Spleen (tissue), 11 donors: ENCODE results near the gene IL25. TPM values are rescaled to one million over a fixed set of nuclear protein-coding genes. Genes with fewer than 3 reads are reported as not detected.

Experiments
- DNase-seq: peaks from one replicate; pipeline ENCODE4 v3.0.0-alpha.2; 2020
- H3K27ac ChIP-seq, 8 donors: fragments of 200-600 bp; sonication (generic) in 7 of 8; 1 replicate in 4 of 8; 2 replicates in 4 of 8; pipeline versions ENCODE4 v1.5.0 to v1.8.0; 2016 to 2021; ENCODE audit warnings: inconsistent platforms in 4 of 8, mild to moderate bottlenecking in 4 of 8, moderate library complexity in 1 of 8
- H3K27me3 ChIP-seq, 7 donors: fragments of 200-600 bp; sonication (generic) in 6 of 7; replicated peaks in 1 of 7; 1 replicate in 4 of 7; 2 replicates in 3 of 7; pipeline versions ENCODE4 v1.5.0 to v1.8.0; 2016 to 2021; ENCODE audit warnings: inconsistent platforms in 3 of 7, mild to moderate bottlenecking in 1 of 7
- H3K36me3 ChIP-seq, 6 donors: fragments of 200-600 bp; sonication (generic) in 5 of 6; 1 replicate in 4 of 6; 2 replicates in 2 of 6; pipeline versions ENCODE4 v1.5.0 to v1.8.0; 2016 to 2021; ENCODE audit warnings: inconsistent platforms in 2 of 6
- H3K4me1 ChIP-seq, 6 donors: fragments of 200-600 bp; sonication (generic) in 5 of 6; 1 replicate in 3 of 6; 2 replicates in 3 of 6; pipeline versions ENCODE4 v1.5.0 to v1.8.0; 2016 to 2021; ENCODE audit warnings: inconsistent platforms in 3 of 6
- H3K4me3 ChIP-seq, 8 donors: fragments of 200-600 bp; sonication (generic) in 7 of 8; 1 replicate in 4 of 8; 2 replicates in 4 of 8; pipeline versions ENCODE4 v1.5.0 to v1.8.0; 2016 to 2021; ENCODE audit warnings: inconsistent platforms in 4 of 8, mild to moderate bottlenecking in 4 of 8, moderate library complexity in 2 of 8
- H3K9me3 ChIP-seq, 8 donors: fragments of 200-600 bp; sonication (generic) in 7 of 8; 1 replicate in 4 of 8; 2 replicates in 4 of 8; pipeline versions ENCODE4 v1.5.0 to v1.8.0; 2016 to 2021; ENCODE audit warnings: inconsistent platforms in 4 of 8
- POLR2A ChIP-seq, 3 donors: fragments of 450-650 bp; IDR thresholded peaks; one replicate each; pipeline ENCODE4 v1.5.1; 2017; ENCODE audit warnings: antibody characterized with exemption in 3 of 3, mild to moderate bottlenecking in 1 of 3
- POLR2AphosphoS5 ChIP-seq, 3 donors: sonication (generic); formaldehyde crosslinking; IDR thresholded peaks; one replicate each; pipeline ENCODE4 v1.5.1; 2017; ENCODE audit warnings: antibody characterized with exemption in 3 of 3
- WGBS, 5 donors: extraction: QIAGEN DNeasy Blood & Tissue Kit in 3 of 5; methylation state at CpG; one replicate each; pipeline versions ENCODE4 v1.1.5 to v1.1.7; 2013 to 2018; 5-methylcytosine and 5-hydroxymethylcytosine counted together
- intact Hi-C: fragments of 100-400 bp; cut with DNase I; formaldehyde crosslinking; loops from one replicate; pipeline ENCODE4 v1.15.0; 2023; ENCODE audit warnings: low total_unique reads
- polyA plus RNA-seq, 3 donors: library from polyadenylated mRNA; stranded (reverse); fragments of 200-250 nt; gene quantifications; one replicate each; pipeline ENCODE4 v1.2.1, GENCODE V29; 2013
- total RNA-seq, 7 donors: library from RNA; depleted of rRNA in 3 of 7; stranded (reverse); fragments of >200 nt in 3 of 7; fragmentation: NEBNext Ultra II Directional in 4 of 7; extraction: Animal tissue kit (Norgen Biotek cat#: 25700) in 4 of 7; gene quantifications; one replicate each; pipeline versions ENCODE4 v1.1.0 to v1.2.1, GENCODE V29; 2016 to 2021
- TF ChIP-seq, protein P1 (sequence below), 11 experiments: fragments of 200-600 bp in 7 of 11; fragments of 450-650 bp in 4 of 11; sonication (generic) in 4 of 11; IDR thresholded peaks in 8 of 11; conservative IDR thresholded peaks in 3 of 11; 1 replicate in 7 of 11; 2 replicates in 4 of 11; pipeline versions ENCODE4 v1.4.0 to v1.8.0; 2016 to 2021; ENCODE audit warnings: antibody characterized with exemption in 11 of 11, inconsistent platforms in 4 of 11, mild to moderate bottlenecking in 1 of 11
- donor health status: healthy with polysubstance abuse.
- donor health status: DM: no; HTN: no; CAD: no; lungs with moderate emphysema.
- donor health status: DM: no; HTN: no; CAD: no.
- donor health status: Bipolar disorder and iron deficiency.
- donor health status: healthy.
- donor health status: DM: no; HTN: no; CAD: no.
- donor health status: DM: yes; HTN: yes; CAD: no.

The IL25 gene
- total and polyA plus RNA-seq, 10 donors: not detected

DNA sequence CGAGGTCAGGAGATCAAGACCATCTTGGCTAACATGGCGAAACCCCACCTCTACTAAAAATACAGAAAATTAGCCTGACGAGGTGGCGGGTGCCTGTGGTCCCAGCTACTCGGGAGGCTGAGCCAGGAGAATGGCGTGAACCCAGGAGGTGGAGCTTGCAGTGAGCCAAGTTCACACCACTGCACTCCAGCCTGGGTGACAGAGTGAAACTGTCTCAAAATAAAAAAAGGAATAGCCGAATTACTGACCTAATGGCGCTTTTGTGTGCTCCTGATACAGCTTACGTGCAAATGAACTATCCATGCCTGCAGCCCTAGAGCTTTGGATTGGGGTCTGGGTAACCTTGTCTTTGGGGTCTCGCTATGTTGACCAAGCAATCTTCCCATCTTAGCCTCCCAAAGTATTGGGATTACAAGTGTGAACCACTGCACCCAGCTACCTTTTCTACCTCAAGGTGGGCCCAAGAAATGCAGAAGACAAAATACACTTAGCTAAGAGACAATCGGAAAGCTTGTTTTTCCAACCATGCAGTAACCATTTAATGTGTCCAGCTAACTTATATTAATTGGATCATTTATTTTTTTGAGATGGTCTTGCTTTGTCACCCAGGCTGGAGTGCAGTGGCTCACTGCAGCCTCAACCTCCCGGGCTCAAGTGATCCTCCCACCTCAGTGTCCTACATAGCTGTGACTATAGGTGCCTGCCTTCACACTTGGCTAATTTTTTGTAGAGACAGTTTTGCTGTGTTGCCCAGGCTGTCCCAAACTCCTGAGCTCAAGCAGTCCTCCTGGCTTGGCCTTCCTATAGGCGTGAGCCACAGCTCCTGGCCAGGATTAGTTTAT is 45.9 kb upstream of the IL25 start:
- Histone ChIP-seq H3K9me3 (no peaks in the 10 kb centered on the region), H3K36me3 (peaks cover 8 to 43% (median 28%) of the 10 kb centered on the region in 6 donors), H3K4me1 (peaks cover 15 to 37% (median 25%) of the 10 kb centered on the region in 6 donors), H3K4me3 (no peak overlapping the region), H3K27me3 (no peaks in the 10 kb centered on the region), H3K27ac (no peak overlapping the region)
- no peak for TF ChIP-seq POLR2A (IDR thresholded peaks at IDR 0.05)
- TF ChIP-seq, protein P1, sequence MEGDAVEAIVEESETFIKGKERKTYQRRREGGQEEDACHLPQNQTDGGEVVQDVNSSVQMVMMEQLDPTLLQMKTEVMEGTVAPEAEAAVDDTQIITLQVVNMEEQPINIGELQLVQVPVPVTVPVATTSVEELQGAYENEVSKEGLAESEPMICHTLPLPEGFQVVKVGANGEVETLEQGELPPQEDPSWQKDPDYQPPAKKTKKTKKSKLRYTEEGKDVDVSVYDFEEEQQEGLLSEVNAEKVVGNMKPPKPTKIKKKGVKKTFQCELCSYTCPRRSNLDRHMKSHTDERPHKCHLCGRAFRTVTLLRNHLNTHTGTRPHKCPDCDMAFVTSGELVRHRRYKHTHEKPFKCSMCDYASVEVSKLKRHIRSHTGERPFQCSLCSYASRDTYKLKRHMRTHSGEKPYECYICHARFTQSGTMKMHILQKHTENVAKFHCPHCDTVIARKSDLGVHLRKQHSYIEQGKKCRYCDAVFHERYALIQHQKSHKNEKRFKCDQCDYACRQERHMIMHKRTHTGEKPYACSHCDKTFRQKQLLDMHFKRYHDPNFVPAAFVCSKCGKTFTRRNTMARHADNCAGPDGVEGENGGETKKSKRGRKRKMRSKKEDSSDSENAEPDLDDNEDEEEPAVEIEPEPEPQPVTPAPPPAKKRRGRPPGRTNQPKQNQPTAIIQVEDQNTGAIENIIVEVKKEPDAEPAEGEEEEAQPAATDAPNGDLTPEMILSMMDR (IDR thresholded peaks at IDR 0.05 in 8 of 11, conservative IDR thresholded peaks at IDR 0.05 in 3 of 11): no peak
- TF ChIP-seq POLR2AphosphoS5 (IDR thresholded peaks at IDR 0.05): peak in 2 of 3 donors; percentile 31
- 83 to 90% (median 85%) methylated on average over 13 of the region's 13 CpGs for WGBS, 5 donors
- intact Hi-C loops: loop anchor here (5.0 to 10.0 kb wide), 3 partner anchors 51 to 238 kb away; partner anchors contain the start of genes AP1G2, CMTM5 and NGDN
- no peak for DNase-seq

GRCh38 chr14:23327947-23328744 is 44.5 kb upstream of the IL25 start:
- peaks cover 5 to 23% (median 13%) of the 10 kb centered on the region in 6 donors for H3K4me1 ChIP-seq
- no peak overlapping the region for H3K4me3 ChIP-seq
- intact Hi-C loops: loop anchor here (5.0 to 10.0 kb wide), 3 partner anchors 49 to 237 kb away; partner anchors contain the start of genes AP1G2, CMTM5 and NGDN
- no peak for DNase-seq
- no peaks in the 10 kb centered on the region for H3K27me3 ChIP-seq
- peaks cover 8 to 37% (median 27%) of the 10 kb centered on the region in 6 donors for H3K36me3 ChIP-seq
- no peaks in the 10 kb centered on the region for H3K9me3 ChIP-seq
- WGBS, 5 donors: 45 to 50% (median 47%) methylated on average over 4 of the region's 4 CpGs
- H3K27ac ChIP-seq: no peak overlapping the region
- TF ChIP-seq POLR2AphosphoS5 (IDR thresholded peaks at IDR 0.05): no peak
- TF ChIP-seq, protein P1 (IDR thresholded peaks at IDR 0.05 in 8 of 11, conservative IDR thresholded peaks at IDR 0.05 in 3 of 11): peak; percentile 62 to 90 (median 86)
- no peak for TF ChIP-seq POLR2A (IDR thresholded peaks at IDR 0.05)

GRCh38 chr14:23335623-23336022 is 37.0 kb upstream of the IL25 start:
- TF ChIP-seq POLR2A (IDR thresholded peaks at IDR 0.05) (no peak), POLR2AphosphoS5 (IDR thresholded peaks at IDR 0.05) (no peak)
- TF ChIP-seq, protein P1 (IDR thresholded peaks at IDR 0.05 in 8 of 11, conservative IDR thresholded peaks at IDR 0.05 in 3 of 11): no peak
- Histone ChIP-seq H3K27me3 (peaks cover 0 to 6% (median 0%) of the 10 kb centered on the region in 7 donors), H3K4me1 (no peaks in the 10 kb centered on the region), H3K4me3 (no peak overlapping the region), H3K9me3 (peaks cover 0 to 18% (median 6%) of the 10 kb centered on the region in 8 donors), H3K36me3 (no peaks in the 10 kb centered on the region), H3K27ac (no peak overlapping the region)
- WGBS, 5 donors: 83 to 88% (median 86%) methylated on average over 5 of the region's 5 CpGs
- DNase-seq: no peak
- intact Hi-C loops: no loop called here
